PC-3 (cell line): Measurements from ENCODE around the gene KCNK13. TPM values are rescaled to one million over a fixed set of nuclear protein-coding genes. Genes with fewer than 3 reads are reported as not detected.
A peak's percentile ranks its signal among the peaks of the same experiment; 100 is the strongest.

Experiments
- ATAC-seq: fragments of 200-7000 bp; cut with Tn5 transposase; 2 replicates; pipeline ENCODE4 v1.9.1; 2020; ENCODE audit warnings: mild to moderate bottlenecking, moderate library complexity
- BruUV-seq: library from RNA; stranded (reverse); fragments of 400-500 nt; replicated peaks from 2 replicates; lab custom pipeline; 2021; lab: Mats Ljungman, UMichigan
- CTCF ChIA-PET: fragments of 300-600 bp; sonication (Branson Sonifier 250); formaldehyde crosslinking; loops from one replicate; lab custom pipeline; 2022; ENCODE audit warnings: antibody characterized with exemption; lab: Charles Lee
- POLR2A ChIA-PET: fragments of 300-600 bp; sonication (Branson Sonifier 250); formaldehyde crosslinking; loops from one replicate; lab custom pipeline; 2022; ENCODE audit warnings: antibody characterized with exemption; ENCODE audit not compliant: unreplicated experiment; lab: Charles Lee
- DNase-seq: peaks from one replicate; pipeline ENCODE4 v3.0.0-alpha.2; 2015
- H2AFZ ChIP-seq: fragments of 300-600 bp; sonication (generic); 2 replicates; pipeline ENCODE4 v1.6.0; 2016; ENCODE audit warnings: antibody characterized with exemption, low read length
- H3F3A ChIP-seq: fragments of 300-600 bp; sonication (generic); one replicate; pipeline ENCODE4 v1.6.0; 2017; ENCODE audit warnings: antibody characterized with exemption, low read length, control low read depth, mild to moderate bottlenecking; ENCODE audit not compliant: unreplicated experiment
- H3K27ac ChIP-seq: fragments of 300-600 bp; sonication (generic); 2 replicates; pipeline ENCODE4 v1.5.1; 2016; ENCODE audit warnings: mild to moderate bottlenecking, low read length
- H3K27me3 ChIP-seq: fragments of 300-600 bp; sonication (generic); 2 replicates; pipeline ENCODE4 v1.6.1; 2016; ENCODE audit warnings: low read length, mixed read lengths
- H3K36me3 ChIP-seq: fragments of 300-600 bp; sonication (generic); 2 replicates; pipeline ENCODE4 v1.6.1; 2016; ENCODE audit warnings: low read depth, mixed run types, low read length, mixed read lengths
- H3K4me1 ChIP-seq: fragments of 300-600 bp; sonication (generic); 2 replicates; pipeline ENCODE4 v1.5.1; 2016; ENCODE audit warnings: low read length; ENCODE audit not compliant: insufficient read depth
- H3K4me2 ChIP-seq: fragments of 300-600 bp; sonication (generic); 2 replicates; pipeline ENCODE4 v1.6.0; 2016; ENCODE audit warnings: low read length
- H3K4me3 ChIP-seq: fragments of 300-600 bp; sonication (generic); 2 replicates; pipeline ENCODE4 v1.5.1; 2016; ENCODE audit warnings: mild to moderate bottlenecking, low read length, mixed read lengths
- H3K79me2 ChIP-seq: fragments of 300-600 bp; sonication (generic); 2 replicates; pipeline ENCODE4 v1.6.1; 2017; ENCODE audit warnings: low read length, mixed read lengths
- H3K9ac ChIP-seq: fragments of 300-600 bp; sonication (generic); 2 replicates; pipeline ENCODE4 v1.6.0; 2016; ENCODE audit warnings: mild to moderate bottlenecking, low read length
- H3K9me2 ChIP-seq: fragments of 300-600 bp; sonication (generic); replicated peaks from 2 replicates; pipeline ENCODE4 v1.6.1; 2016; ENCODE audit warnings: mixed run types, low read length, mixed read lengths
- H3K9me3 ChIP-seq: fragments of 300-600 bp; sonication (generic); 2 replicates; pipeline ENCODE4 v1.6.1; 2016; ENCODE audit warnings: low read length, mixed read lengths
- H4K20me1 ChIP-seq: fragments of 300-600 bp; sonication (generic); 2 replicates; pipeline ENCODE4 v1.6.1; 2016; ENCODE audit warnings: low read length, mixed read lengths
- CTCF ChIP-seq: fragments of 300-600 bp; sonication (generic); conservative IDR thresholded peaks from 2 replicates; pipeline ENCODE4 v1.5.1; 2017; ENCODE audit warnings: antibody characterized with exemption, low read depth, mild to moderate bottlenecking, low read length
- EZH2 ChIP-seq: fragments of 300-600 bp; sonication (generic); IDR thresholded peaks from one replicate; pipeline ENCODE4 v1.6.1; 2017; ENCODE audit warnings: antibody characterized with exemption, mild to moderate bottlenecking, low read length; ENCODE audit not compliant: unreplicated experiment
- EZH2phosphoT487 ChIP-seq: fragments of 300-600 bp; sonication (generic); IDR thresholded peaks from 2 replicates; pipeline ENCODE4 v1.6.1; 2018; ENCODE audit warnings: mild to moderate bottlenecking, antibody characterized with exemption, low read length, borderline replicate concordance
- intact Hi-C: fragments of 100-400 bp; cut with micrococcal nuclease; formaldehyde crosslinking; loops from 2 replicates; pipeline ENCODE4 v1.9.0; 2023
- total RNA-seq: library from RNA; depleted of rRNA; stranded (reverse); fragments of >200 nt; gene quantifications from 2 replicates; pipeline ENCODE4 v1.2.3, GENCODE V29; 2014

The KCNK13 gene
- total RNA-seq, 1 experiment from 2014 or later, result 0.58 TPM

- H3K9ac ChIP-seq, result no peak overlapping the region
- no peak overlapping the region for H3K27ac ChIP-seq
- no peaks in the 10 kb centered on the region for H3K36me3 ChIP-seq
- BruUV-seq, result no TSS peak
- H3K79me2 ChIP-seq, result no peaks in the 10 kb centered on the region
- peak overlapping the region; percentile 89 for H3K4me2 ChIP-seq
- no peak for TF ChIP-seq EZH2phosphoT487
- no peak for TF ChIP-seq EZH2
- TF ChIP-seq CTCF, result no peak
- ChIA-PET POLR2A (no interaction called here), CTCF (no interaction called here)
- H3K9me3 ChIP-seq, result no peaks in the 10 kb centered on the region
- no peaks in the 10 kb centered on the region for H4K20me1 ChIP-seq
- no peaks in the 10 kb centered on the region for H3F3A ChIP-seq
- no peaks in the 10 kb centered on the region for H3K9me2 ChIP-seq
- H3K4me1 ChIP-seq, result peaks cover 7% of the 10 kb centered on the region; the same call in 1 of the 2 replicates
- ATAC-seq, result no peak
- peak overlapping the region; percentile 91 for H2AFZ ChIP-seq
- no peak for DNase-seq
- H3K27me3 ChIP-seq, result peaks cover 17% of the 10 kb centered on the region
- peak overlapping the region; percentile 69 for H3K4me3 ChIP-seq
- intact Hi-C loops, result loop anchor here (1.0 kb wide), 2 partner anchors 88 to 174 kb away; no protein-coding TSS in a partner anchor
Measured at GRCh38 chr14:90060965-90061684, 669 bp upstream of the KCNK13 start.

GRCh38 chr14:90062127-90062794 is 467 bp downstream of the KCNK13 start:
- DNase-seq (peak; percentile 25), ATAC-seq (peak; percentile 35)
- no peaks in the 10 kb centered on the region for H3K36me3 ChIP-seq
- H2AFZ ChIP-seq, result peak overlapping the region; percentile 76
- BruUV-seq, result no TSS peak
- no peaks in the 10 kb centered on the region for H3K9me3 ChIP-seq
- H3K4me3 ChIP-seq, result peak overlapping the region; percentile 63
- H3K27ac ChIP-seq, result no peak overlapping the region
- CTCF ChIA-PET, result no interaction called here
- POLR2A ChIA-PET, result no interaction called here
- no peaks in the 10 kb centered on the region for H3K9me2 ChIP-seq
- intact Hi-C loops, result no loop called here
- H3K9ac ChIP-seq, result no peak overlapping the region
- peak overlapping the region; percentile 87 for H3K4me2 ChIP-seq
- H3F3A ChIP-seq, result no peaks in the 10 kb centered on the region
- peak; percentile 75 for TF ChIP-seq EZH2
- TF ChIP-seq CTCF, result no peak
- peak; percentile 30; the same call in 1 of the 2 replicates for TF ChIP-seq EZH2phosphoT487
- H4K20me1 ChIP-seq, result no peaks in the 10 kb centered on the region
- H3K79me2 ChIP-seq, result no peaks in the 10 kb centered on the region
- H3K4me1 ChIP-seq, result peaks cover 7% of the 10 kb centered on the region; the same call in 1 of the 2 replicates
- peaks cover 17% of the 10 kb centered on the region for H3K27me3 ChIP-seq
